Upper lobe of left lung (tissue), 4 donors: Measurements from ENCODE around the gene COL15A1.

Experiments used
- EP300 ChIP-seq, 4 donors: sonication (generic); formaldehyde crosslinking; IDR thresholded peaks; one replicate each; pipeline ENCODE4 v1.5.1; 2017; ENCODE audit warnings: antibody characterized with exemption in 4 of 4, control low read depth in 2 of 4
- POLR2A ChIP-seq, 4 donors: fragments of 450-650 bp; IDR thresholded peaks; one replicate each; pipeline ENCODE4 v1.5.1; 2016 to 2017; ENCODE audit warnings: antibody characterized with exemption in 4 of 4, mild to moderate bottlenecking in 2 of 4
- POLR2AphosphoS5 ChIP-seq, 2 donors: sonication (generic); formaldehyde crosslinking; IDR thresholded peaks; one replicate each; pipeline ENCODE4 v1.5.1; 2017; ENCODE audit warnings: antibody characterized with exemption in 2 of 2
- TF ChIP-seq, protein P1 (sequence below), 6 experiments: fragments of 450-650 bp in 4 of 6; fragments of 200-600 bp in 2 of 6; sonication (generic) in 2 of 6; IDR thresholded peaks; one replicate each; pipeline ENCODE4 v1.5.1; 2016 to 2019; ENCODE audit warnings: antibody characterized with exemption in 6 of 6

DNA sequence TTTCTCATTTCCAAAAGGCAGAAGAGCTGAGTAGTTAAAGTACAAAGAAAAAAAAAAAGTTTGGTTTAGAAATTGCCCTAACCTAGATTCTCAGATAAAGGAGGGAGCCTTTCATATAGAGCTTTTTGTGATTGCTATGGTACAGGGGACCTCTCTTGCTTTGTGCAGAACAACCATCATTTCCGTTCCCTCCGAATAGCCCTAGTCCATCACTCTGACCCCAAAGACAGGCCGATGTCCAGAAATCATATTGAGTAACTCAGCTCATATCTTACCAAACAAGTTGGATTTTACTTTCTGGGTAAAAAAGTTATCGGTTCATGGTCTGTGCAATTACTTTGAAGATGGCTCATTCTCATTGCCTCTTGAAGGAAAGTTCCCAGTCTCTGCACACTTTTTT, 36.7 kb upstream of the COL15A1 start:
- TF ChIP-seq POLR2A (IDR thresholded peaks at IDR 0.05) = no peak
- TF ChIP-seq, protein P1, sequence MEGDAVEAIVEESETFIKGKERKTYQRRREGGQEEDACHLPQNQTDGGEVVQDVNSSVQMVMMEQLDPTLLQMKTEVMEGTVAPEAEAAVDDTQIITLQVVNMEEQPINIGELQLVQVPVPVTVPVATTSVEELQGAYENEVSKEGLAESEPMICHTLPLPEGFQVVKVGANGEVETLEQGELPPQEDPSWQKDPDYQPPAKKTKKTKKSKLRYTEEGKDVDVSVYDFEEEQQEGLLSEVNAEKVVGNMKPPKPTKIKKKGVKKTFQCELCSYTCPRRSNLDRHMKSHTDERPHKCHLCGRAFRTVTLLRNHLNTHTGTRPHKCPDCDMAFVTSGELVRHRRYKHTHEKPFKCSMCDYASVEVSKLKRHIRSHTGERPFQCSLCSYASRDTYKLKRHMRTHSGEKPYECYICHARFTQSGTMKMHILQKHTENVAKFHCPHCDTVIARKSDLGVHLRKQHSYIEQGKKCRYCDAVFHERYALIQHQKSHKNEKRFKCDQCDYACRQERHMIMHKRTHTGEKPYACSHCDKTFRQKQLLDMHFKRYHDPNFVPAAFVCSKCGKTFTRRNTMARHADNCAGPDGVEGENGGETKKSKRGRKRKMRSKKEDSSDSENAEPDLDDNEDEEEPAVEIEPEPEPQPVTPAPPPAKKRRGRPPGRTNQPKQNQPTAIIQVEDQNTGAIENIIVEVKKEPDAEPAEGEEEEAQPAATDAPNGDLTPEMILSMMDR (IDR thresholded peaks at IDR 0.05) = no peak
- no peak for TF ChIP-seq POLR2AphosphoS5 (IDR thresholded peaks at IDR 0.05)
- no peak for TF ChIP-seq EP300 (IDR thresholded peaks at IDR 0.05)
